Measurements from ENCODE around the gene TMEM132D.

Gene TMEM132D

DNA sequence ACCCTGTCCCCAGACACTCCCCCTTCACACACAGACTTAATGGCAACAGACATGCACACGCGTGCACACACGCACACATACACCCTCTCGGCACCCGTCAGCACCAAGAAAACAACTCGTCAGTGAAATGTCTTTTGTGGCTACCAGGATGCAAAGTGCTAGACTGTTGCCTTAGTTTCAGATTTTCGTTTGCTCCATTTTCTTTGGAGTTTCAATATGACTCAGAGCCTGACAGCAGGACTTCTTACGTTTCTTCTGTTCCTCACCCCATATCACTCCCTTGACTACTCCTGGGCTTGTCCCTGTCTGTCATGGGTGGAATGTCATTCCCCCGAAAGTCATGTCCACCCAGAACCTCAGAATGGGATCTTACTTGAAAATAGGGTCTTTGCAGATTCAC is 867.7 kb downstream of the TMEM132D start:
- DNase-seq (ENCODE audit: low read depth): no peak
- no peak overlapping the region for H3K4me3 ChIP-seq (ENCODE audit: low read depth, low read length)
- TF ChIP-seq, protein P1, sequence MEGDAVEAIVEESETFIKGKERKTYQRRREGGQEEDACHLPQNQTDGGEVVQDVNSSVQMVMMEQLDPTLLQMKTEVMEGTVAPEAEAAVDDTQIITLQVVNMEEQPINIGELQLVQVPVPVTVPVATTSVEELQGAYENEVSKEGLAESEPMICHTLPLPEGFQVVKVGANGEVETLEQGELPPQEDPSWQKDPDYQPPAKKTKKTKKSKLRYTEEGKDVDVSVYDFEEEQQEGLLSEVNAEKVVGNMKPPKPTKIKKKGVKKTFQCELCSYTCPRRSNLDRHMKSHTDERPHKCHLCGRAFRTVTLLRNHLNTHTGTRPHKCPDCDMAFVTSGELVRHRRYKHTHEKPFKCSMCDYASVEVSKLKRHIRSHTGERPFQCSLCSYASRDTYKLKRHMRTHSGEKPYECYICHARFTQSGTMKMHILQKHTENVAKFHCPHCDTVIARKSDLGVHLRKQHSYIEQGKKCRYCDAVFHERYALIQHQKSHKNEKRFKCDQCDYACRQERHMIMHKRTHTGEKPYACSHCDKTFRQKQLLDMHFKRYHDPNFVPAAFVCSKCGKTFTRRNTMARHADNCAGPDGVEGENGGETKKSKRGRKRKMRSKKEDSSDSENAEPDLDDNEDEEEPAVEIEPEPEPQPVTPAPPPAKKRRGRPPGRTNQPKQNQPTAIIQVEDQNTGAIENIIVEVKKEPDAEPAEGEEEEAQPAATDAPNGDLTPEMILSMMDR (IDR thresholded peaks at IDR 0.05; ENCODE audit: low read depth, low read length): no peak
- TF ChIP-seq MYC (IDR thresholded peaks at IDR 0.05; ENCODE audit: low read depth, low read length) (no peak), POLR2A (IDR thresholded peaks at IDR 0.05; ENCODE audit: extremely low read depth, insufficient read length) (no peak)
- TF ChIP-seq, protein P2, sequence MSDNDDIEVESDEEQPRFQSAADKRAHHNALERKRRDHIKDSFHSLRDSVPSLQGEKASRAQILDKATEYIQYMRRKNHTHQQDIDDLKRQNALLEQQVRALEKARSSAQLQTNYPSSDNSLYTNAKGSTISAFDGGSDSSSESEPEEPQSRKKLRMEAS (IDR thresholded peaks at IDR 0.05; ENCODE audit: low read depth, low read length): no peak

DNA sequence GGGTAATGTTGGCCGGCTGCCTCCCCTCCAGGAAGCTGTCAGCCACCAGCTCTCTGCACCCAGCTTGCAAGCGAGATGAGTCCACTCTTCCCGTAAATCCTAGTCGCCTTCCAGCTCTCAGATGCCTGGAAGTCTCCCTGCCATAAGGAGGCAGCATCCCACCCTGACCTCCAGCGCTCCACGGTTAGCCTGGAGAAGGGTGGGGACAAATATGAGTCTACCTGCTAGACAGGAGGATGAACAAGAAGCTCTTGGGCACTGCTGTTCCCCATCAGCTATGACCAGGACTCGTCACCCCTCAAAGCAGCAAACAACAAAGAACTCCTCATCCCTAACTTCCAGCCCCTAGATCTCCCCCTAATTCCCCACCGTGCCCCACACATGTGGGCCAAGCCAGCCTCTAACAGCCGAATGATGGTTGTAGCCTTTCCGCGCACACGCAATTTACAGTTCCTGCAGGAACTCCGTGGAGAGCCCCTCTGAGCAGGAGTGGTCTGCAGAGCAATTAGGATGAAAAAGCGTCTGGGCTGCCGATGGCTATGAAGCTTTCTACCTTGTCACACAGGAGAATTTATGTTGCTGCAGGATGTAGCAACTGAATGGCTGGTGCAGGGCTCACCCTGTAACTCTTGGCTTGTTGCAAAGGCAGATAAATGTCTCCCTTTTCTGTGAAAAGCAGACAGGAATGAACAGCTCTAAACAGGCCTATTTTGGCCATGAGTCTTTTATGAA is 869.1 kb downstream of the TMEM132D start:
- no peak overlapping the region for H3K4me3 ChIP-seq (ENCODE audit: low read depth, low read length)
- TF ChIP-seq POLR2A (IDR thresholded peaks at IDR 0.05; ENCODE audit: extremely low read depth, insufficient read length) (no peak), MYC (IDR thresholded peaks at IDR 0.05; ENCODE audit: low read depth, low read length) (no peak)
- TF ChIP-seq, protein P2 (IDR thresholded peaks at IDR 0.05; ENCODE audit: low read depth, low read length): no peak
- TF ChIP-seq, protein P1 (IDR thresholded peaks at IDR 0.05; ENCODE audit: low read depth, low read length): no peak
- no peak for DNase-seq (ENCODE audit: low read depth)

DNA sequence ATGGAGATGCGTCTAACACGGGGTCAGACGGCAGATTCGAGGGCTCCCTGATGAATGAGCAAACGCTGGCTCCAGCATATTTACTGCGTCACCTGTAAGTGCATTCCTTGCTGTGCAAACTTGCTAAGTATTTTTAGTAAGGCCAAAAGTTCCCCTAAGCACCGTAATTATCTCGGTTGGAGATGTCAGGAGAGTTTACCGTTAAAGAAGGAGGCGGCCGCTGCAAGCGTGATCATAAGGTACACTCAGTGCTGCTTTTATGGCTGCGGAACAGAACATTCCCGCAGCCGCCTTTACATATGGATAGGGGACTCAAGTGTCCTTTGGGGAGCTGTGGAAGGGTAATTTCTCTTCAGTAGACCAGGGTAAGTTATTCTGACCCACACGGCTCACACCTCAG is 875.0 kb downstream of the TMEM132D start:
- H3K4me3 ChIP-seq (ENCODE audit: low read depth, low read length): no peak overlapping the region
- DNase-seq (ENCODE audit: low read depth): no peak
- TF ChIP-seq, protein P2 (IDR thresholded peaks at IDR 0.05; ENCODE audit: low read depth, low read length): no peak
- no peak for TF ChIP-seq MYC (IDR thresholded peaks at IDR 0.05; ENCODE audit: low read depth, low read length)
- TF ChIP-seq, protein P1 (IDR thresholded peaks at IDR 0.05; ENCODE audit: low read depth, low read length): no peak
- TF ChIP-seq POLR2A (IDR thresholded peaks at IDR 0.05; ENCODE audit: extremely low read depth, insufficient read length): no peak

DNA sequence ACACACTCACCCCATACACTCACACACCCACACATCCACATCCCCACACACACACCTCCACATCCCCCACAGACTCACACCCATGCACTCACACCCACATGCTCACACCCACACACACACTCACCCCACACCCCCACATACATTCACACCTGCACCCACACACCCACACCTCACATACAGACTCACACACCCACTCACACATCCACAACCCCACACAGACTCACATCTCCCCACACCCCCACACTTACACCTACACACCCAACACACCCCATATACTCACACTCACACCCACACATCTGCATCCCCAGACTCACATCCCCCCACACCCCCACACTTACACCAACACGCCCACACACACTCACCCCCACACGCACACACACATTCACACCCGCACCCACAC is 878.8 kb downstream of the TMEM132D start:
- H3K4me3 ChIP-seq (ENCODE audit: low read depth, low read length): no peak overlapping the region
- no peak for DNase-seq (ENCODE audit: low read depth)
- TF ChIP-seq POLR2A (IDR thresholded peaks at IDR 0.05; ENCODE audit: extremely low read depth, insufficient read length): no peak
- no peak for TF ChIP-seq MYC (IDR thresholded peaks at IDR 0.05; ENCODE audit: low read depth, low read length)
- TF ChIP-seq, protein P2 (IDR thresholded peaks at IDR 0.05; ENCODE audit: low read depth, low read length): no peak
- TF ChIP-seq, protein P1 (IDR thresholded peaks at IDR 0.05; ENCODE audit: low read depth, low read length): no peak
